ENCODE results near the gene ADD1.
A peak's percentile ranks its signal among the peaks of the same experiment; 100 is the strongest.

Gene ADD1

GRCh38 chr4:2962614-2963174, 119.0 kb downstream of the ADD1 start:
- H3K36me3 ChIP-seq (ENCODE audit: control insufficient read depth, insufficient read depth, low read length), result peaks cover 4% of the 10 kb centered on the region; the same call in 1 of the 2 replicates
- no CpG with 5 or more reads among the region's 40 CpGs for WGBS (ENCODE audit: insufficient coverage, insufficient read length)
- peaks cover 3% of the 10 kb centered on the region; the same call in 1 of the 2 replicates for H3K4me1 ChIP-seq (ENCODE audit: control insufficient read depth, insufficient read depth, low read length)
- H3K27me3 ChIP-seq (ENCODE audit: control insufficient read depth, insufficient read depth, low read length), result no peaks in the 10 kb centered on the region
- H3K27ac ChIP-seq (ENCODE audit: low read length), result no peak overlapping the region
- DNase-seq (ENCODE audit: low read depth, low spot score), result no peak
- peak overlapping the region; percentile 65 for H3K4me3 ChIP-seq (ENCODE audit: low read length)
- no peaks in the 10 kb centered on the region for H3K9me3 ChIP-seq (ENCODE audit: control insufficient read depth, insufficient read depth, low read length)

- Histone ChIP-seq H3K36me3 (ENCODE audit: control insufficient read depth, insufficient read depth, low read length) (peaks cover 2% of the 10 kb centered on the region; the same call in 1 of the 2 replicates), H3K27me3 (ENCODE audit: control insufficient read depth, insufficient read depth, low read length) (no peaks in the 10 kb centered on the region), H3K4me3 (ENCODE audit: low read length) (peak within 1 kb of the TSS; percentile 91), H3K4me1 (ENCODE audit: control insufficient read depth, insufficient read depth, low read length) (peaks cover 3% of the 10 kb centered on the region; the same call in 1 of the 2 replicates), H3K27ac (ENCODE audit: low read length) (no peak within 1 kb of the TSS), H3K9me3 (ENCODE audit: control insufficient read depth, insufficient read depth, low read length) (no peaks in the 10 kb centered on the region)
- peak; percentile 92 for DNase-seq (ENCODE audit: low read depth, low spot score)
- WGBS (ENCODE audit: insufficient coverage, insufficient read length), result no CpG with 5 or more reads among the region's 105 CpGs
These were observed 119.7 kb downstream of the ADD1 start, which contains the start of the genes GRK4 and NOP14 for GRCh38 chr4:2963175-2963965. GRK4 (plus strand) TSS chr4:2963571; CDS start chr4:2964071, 500 bp downstream. NOP14 (minus strand) TSS chr4:2963406; CDS start chr4:2963319, 87 bp downstream.

GRCh38 chr4:2963966-2964471, 120.4 kb downstream of the ADD1 start:
- WGBS (ENCODE audit: insufficient coverage, insufficient read length), result no CpG with 5 or more reads among the region's 38 CpGs
- peaks cover 3% of the 10 kb centered on the region; the same call in 1 of the 2 replicates for H3K4me1 ChIP-seq (ENCODE audit: control insufficient read depth, insufficient read depth, low read length)
- no peaks in the 10 kb centered on the region for H3K27me3 ChIP-seq (ENCODE audit: control insufficient read depth, insufficient read depth, low read length)
- no peak overlapping the region for H3K27ac ChIP-seq (ENCODE audit: low read length)
- H3K36me3 ChIP-seq (ENCODE audit: control insufficient read depth, insufficient read depth, low read length), result no peaks in the 10 kb centered on the region
- DNase-seq (ENCODE audit: low read depth, low spot score), result no peak
- H3K4me3 ChIP-seq (ENCODE audit: low read length), result peak overlapping the region; percentile 91; the same call in 1 of the 2 replicates
- H3K9me3 ChIP-seq (ENCODE audit: control insufficient read depth, insufficient read depth, low read length), result no peaks in the 10 kb centered on the region

GRCh38 chr4:2964706-2965258, 121.1 kb downstream of the ADD1 start:
- Histone ChIP-seq H3K27ac (ENCODE audit: low read length) (no peak overlapping the region), H3K4me3 (ENCODE audit: low read length) (no peak overlapping the region), H3K36me3 (ENCODE audit: control insufficient read depth, insufficient read depth, low read length) (no peaks in the 10 kb centered on the region), H3K9me3 (ENCODE audit: control insufficient read depth, insufficient read depth, low read length) (no peaks in the 10 kb centered on the region), H3K4me1 (ENCODE audit: control insufficient read depth, insufficient read depth, low read length) (peaks cover 3% of the 10 kb centered on the region; the same call in 1 of the 2 replicates), H3K27me3 (ENCODE audit: control insufficient read depth, insufficient read depth, low read length) (no peaks in the 10 kb centered on the region)
- no CpG with 5 or more reads among the region's 5 CpGs for WGBS (ENCODE audit: insufficient coverage, insufficient read length)
- no peak for DNase-seq (ENCODE audit: low read depth, low spot score)

GRCh38 chr4:2965262-2965661, 121.6 kb downstream of the ADD1 start:
- H3K4me3 ChIP-seq (ENCODE audit: low read length), result no peak overlapping the region
- no peaks in the 10 kb centered on the region for H3K27me3 ChIP-seq (ENCODE audit: control insufficient read depth, insufficient read depth, low read length)
- H3K27ac ChIP-seq (ENCODE audit: low read length), result no peak overlapping the region
- no peak for DNase-seq (ENCODE audit: low read depth, low spot score)
- H3K36me3 ChIP-seq (ENCODE audit: control insufficient read depth, insufficient read depth, low read length), result no peaks in the 10 kb centered on the region
- no peaks in the 10 kb centered on the region for H3K9me3 ChIP-seq (ENCODE audit: control insufficient read depth, insufficient read depth, low read length)
- no CpG with 5 or more reads among the region's 16 CpGs for WGBS (ENCODE audit: insufficient coverage, insufficient read length)
- peaks cover 3% of the 10 kb centered on the region; the same call in 1 of the 2 replicates for H3K4me1 ChIP-seq (ENCODE audit: control insufficient read depth, insufficient read depth, low read length)

GRCh38 chr4:2968381-2968780, 124.7 kb downstream of the ADD1 start:
- WGBS (ENCODE audit: insufficient coverage, insufficient read length), result no CpG with 5 or more reads among the region's 3 CpGs
- no peak overlapping the region for H3K27ac ChIP-seq (ENCODE audit: low read length)
- no peaks in the 10 kb centered on the region for H3K36me3 ChIP-seq (ENCODE audit: control insufficient read depth, insufficient read depth, low read length)
- no peak overlapping the region for H3K4me3 ChIP-seq (ENCODE audit: low read length)
- no peaks in the 10 kb centered on the region for H3K27me3 ChIP-seq (ENCODE audit: control insufficient read depth, insufficient read depth, low read length)
- H3K9me3 ChIP-seq (ENCODE audit: control insufficient read depth, insufficient read depth, low read length), result no peaks in the 10 kb centered on the region
- H3K4me1 ChIP-seq (ENCODE audit: control insufficient read depth, insufficient read depth, low read length), result no peaks in the 10 kb centered on the region
- no peak for DNase-seq (ENCODE audit: low read depth, low spot score)

GRCh38 chr4:2971275-2971674, 127.6 kb downstream of the ADD1 start:
- no peaks in the 10 kb centered on the region for H3K27me3 ChIP-seq (ENCODE audit: control insufficient read depth, insufficient read depth, low read length)
- WGBS (ENCODE audit: insufficient coverage, insufficient read length), result no CpG with 5 or more reads among the region's 3 CpGs
- no peak for DNase-seq (ENCODE audit: low read depth, low spot score)

GRCh38 chr4:2977211-2978088, 133.8 kb downstream of the ADD1 start:
- DNase-seq (ENCODE audit: low read depth, low spot score), result no peak
- Histone ChIP-seq H3K4me1 (ENCODE audit: control insufficient read depth, insufficient read depth, low read length) (no peaks in the 10 kb centered on the region), H3K9me3 (ENCODE audit: control insufficient read depth, insufficient read depth, low read length) (no peaks in the 10 kb centered on the region), H3K4me3 (ENCODE audit: low read length) (no peak overlapping the region), H3K27ac (ENCODE audit: low read length) (no peak overlapping the region), H3K36me3 (ENCODE audit: control insufficient read depth, insufficient read depth, low read length) (no peaks in the 10 kb centered on the region), H3K27me3 (ENCODE audit: control insufficient read depth, insufficient read depth, low read length) (no peaks in the 10 kb centered on the region)
- no CpG with 5 or more reads among the region's 14 CpGs for WGBS (ENCODE audit: insufficient coverage, insufficient read length)

More at GRCh38 chr4:2971275-2971674, 127.6 kb downstream of the ADD1 start:
- Histone ChIP-seq H3K27ac (ENCODE audit: low read length) (no peak overlapping the region), H3K9me3 (ENCODE audit: control insufficient read depth, insufficient read depth, low read length) (no peaks in the 10 kb centered on the region), H3K4me3 (ENCODE audit: low read length) (no peak overlapping the region), H3K36me3 (ENCODE audit: control insufficient read depth, insufficient read depth, low read length) (no peaks in the 10 kb centered on the region), H3K4me1 (ENCODE audit: control insufficient read depth, insufficient read depth, low read length) (no peaks in the 10 kb centered on the region)

Measured in iPS DF 6.9 (cell line).